ENCODE data around the gene HOXA7. TPM values are rescaled to one million over a fixed set of nuclear protein-coding genes. Genes with fewer than 3 reads are reported as not detected.

The HOXA7 gene
- total and polyA plus RNA-seq, 2 donors (not counting 1 experiment from before 2014, with no cell fraction given), result 0.37 TPM; not detected in 1

- ATAC-seq (ENCODE audit: low read depth) (no peak), DNase-seq (no peak)
- Histone ChIP-seq H2AFZ (ENCODE audit: insufficient read depth, low read depth, low read length, poor library complexity, severe bottlenecking) (no peak overlapping the region), H3K9ac (ENCODE audit: low read length) (no peak overlapping the region), H3K4me1 (ENCODE audit: control insufficient read depth in 2 of 2, insufficient read depth in 2 of 2, low read length in 2 of 2) (no peaks in the 10 kb centered on the region), H4K20me1 (ENCODE audit: control insufficient read depth, insufficient read depth, low read length, poor library complexity, severe bottlenecking) (no peaks in the 10 kb centered on the region), H3K9me3 (ENCODE audit: control extremely low read depth in 1 of 3, control insufficient read depth in 2 of 3, insufficient read depth in 1 of 3, low read length in 2 of 3) (peaks cover 0 to 16% (median 0%) of the 10 kb centered on the region in 3 donors), H3K27ac (ENCODE audit: low read length in 2 of 2) (no peak overlapping the region), H3K4me3 (ENCODE audit: control extremely low read depth in 1 of 5, extremely low read depth in 1 of 5, insufficient read depth in 1 of 5, low read depth in 2 of 5, low read length in 4 of 5) (no peak overlapping the region), H3K27me3 (replicated peaks in 1 of 4; ENCODE audit: control extremely low read depth in 1 of 4, control insufficient read depth in 3 of 4, insufficient read depth in 4 of 4, low read length in 3 of 4) (peaks cover 0 to 6% (median 2%) of the 10 kb centered on the region in 4 experiments), H3K4me2 (replicated peaks; ENCODE audit: low read depth, low read length, poor library complexity, severe bottlenecking) (no peak overlapping the region), H3K79me2 (ENCODE audit: control insufficient read depth, insufficient read depth, low read length) (no peaks in the 10 kb centered on the region), H3K36me3 (replicated peaks in 1 of 2; ENCODE audit: control extremely low read depth in 1 of 2, control insufficient read depth in 1 of 2, extremely low read depth in 1 of 2, insufficient read depth in 2 of 2, low read length in 1 of 2) (no peaks in the 10 kb centered on the region)
- TF ChIP-seq EZH2 (IDR thresholded peaks at IDR 0.05; ENCODE audit: borderline replicate concordance, insufficient read depth, low read depth, low read length, poor library complexity, severe bottlenecking) (no peak), CTCF (IDR thresholded peaks at IDR 0.05) (no peak)
- intact Hi-C loops (cut with micrococcal nuclease), result no loop called here
- Mint-ChIP-seq H3K4me3 (no peak overlapping the region), H3K4me1 (no peaks in the 10 kb centered on the region), H3K27me3 (peaks cover 46% of the 10 kb centered on the region), H3K9me3 (ENCODE audit: insufficient read depth) (peaks cover 2% of the 10 kb centered on the region), H3K27ac (no peak overlapping the region)
- no CpG with 5 or more reads among the region's 3 CpGs for WGBS (ENCODE audit: insufficient coverage)
- CTCF ChIA-PET, result no interaction called here
- POLR2A ChIA-PET, result no interaction called here
These were observed 29.7 kb downstream of the HOXA7 start for GRCh38 chr7:27126596-27127327.

- H3K9ac ChIP-seq (ENCODE audit: low read length), result no peak overlapping the region
- TF ChIP-seq EZH2 (IDR thresholded peaks at IDR 0.05; ENCODE audit: borderline replicate concordance, insufficient read depth, low read depth, low read length, poor library complexity, severe bottlenecking) (no peak), CTCF (IDR thresholded peaks at IDR 0.05) (no peak)
- intact Hi-C loops (cut with micrococcal nuclease), result no loop called here
- H3K4me2 ChIP-seq (replicated peaks; ENCODE audit: low read depth, low read length, poor library complexity, severe bottlenecking), result no peak overlapping the region
- WGBS (ENCODE audit: insufficient coverage), result 88% methylated on average over 4 of the region's 5 CpGs
- DNase-seq (no peak), ATAC-seq (ENCODE audit: low read depth) (no peak)
- POLR2A ChIA-PET, result no interaction called here
- H3K36me3 ChIP-seq (replicated peaks in 1 of 2; ENCODE audit: control extremely low read depth in 1 of 2, control insufficient read depth in 1 of 2, extremely low read depth in 1 of 2, insufficient read depth in 2 of 2, low read length in 1 of 2), result no peaks in the 10 kb centered on the region
- peaks cover 2% of the 10 kb centered on the region for H3K9me3 Mint-ChIP-seq (ENCODE audit: insufficient read depth)
- H3K4me1 ChIP-seq (ENCODE audit: control insufficient read depth in 2 of 2, insufficient read depth in 2 of 2, low read length in 2 of 2), result no peaks in the 10 kb centered on the region
- no peaks in the 10 kb centered on the region for H3K79me2 ChIP-seq (ENCODE audit: control insufficient read depth, insufficient read depth, low read length)
- H3K4me3 Mint-ChIP-seq, result no peak overlapping the region
- no peak overlapping the region for H2AFZ ChIP-seq (ENCODE audit: insufficient read depth, low read depth, low read length, poor library complexity, severe bottlenecking)
- peaks cover 0 to 13% (median 0%) of the 10 kb centered on the region in 3 donors for H3K9me3 ChIP-seq (ENCODE audit: control extremely low read depth in 1 of 3, control insufficient read depth in 2 of 3, insufficient read depth in 1 of 3, low read length in 2 of 3)
- no peak overlapping the region for H3K27ac ChIP-seq (ENCODE audit: low read length in 2 of 2)
- peaks cover 40% of the 10 kb centered on the region for H3K27me3 Mint-ChIP-seq
- H4K20me1 ChIP-seq (ENCODE audit: control insufficient read depth, insufficient read depth, low read length, poor library complexity, severe bottlenecking), result no peaks in the 10 kb centered on the region
- peaks cover 0 to 4% (median 2%) of the 10 kb centered on the region in 4 experiments for H3K27me3 ChIP-seq (replicated peaks in 1 of 4; ENCODE audit: control extremely low read depth in 1 of 4, control insufficient read depth in 3 of 4, insufficient read depth in 4 of 4, low read length in 3 of 4)
- no peaks in the 10 kb centered on the region for H3K4me1 Mint-ChIP-seq
- H3K4me3 ChIP-seq (ENCODE audit: control extremely low read depth in 1 of 5, extremely low read depth in 1 of 5, insufficient read depth in 1 of 5, low read depth in 2 of 5, low read length in 4 of 5), result no peak overlapping the region
- CTCF ChIA-PET, result no interaction called here
- no peak overlapping the region for H3K27ac Mint-ChIP-seq
These were observed 30.5 kb downstream of the HOXA7 start for GRCh38 chr7:27125986-27126394.

Measured in B cell (primary cell).